Gastroesophageal sphincter (tissue), 4 donors: ENCODE measurements around the gene GLYATL1B. TPM values are rescaled to one million over a fixed set of nuclear protein-coding genes. Genes with fewer than 3 reads are reported as not detected.
"Not testable (repeated sequence)": the region's sequence is repeated elsewhere in the genome, so short reads cannot be mapped to it uniquely, and the experiment has no call there.

Experiments
- ATAC-seq: fragments of 150-250 bp; one replicate; pipeline ENCODE4 v1.9.1; 2016; ENCODE audit warnings: mild to moderate bottlenecking, moderate library complexity
- H3K27ac ChIP-seq, 4 donors: fragments of 200-600 bp; sonication (generic) in 3 of 4; 1 replicate in 3 of 4; 2 replicates in 1 of 4; pipeline ENCODE4 v1.5.1; 2016 to 2019
- H3K27me3 ChIP-seq: fragments of 200-600 bp; sonication (generic); one replicate; pipeline ENCODE4 v1.5.1; 2019
- H3K36me3 ChIP-seq, 2 donors: fragments of 200-600 bp; sonication (generic); one replicate each; pipeline ENCODE4 v1.5.1; 2019; ENCODE audit warnings: control low read depth in 1 of 2
- H3K4me1 ChIP-seq, 3 donors: fragments of 200-600 bp; sonication (generic); 1 replicate in 2 of 3; 2 replicates in 1 of 3; pipeline ENCODE4 v1.5.1; 2016 to 2019; ENCODE audit warnings: control low read depth in 2 of 3
- H3K4me3 ChIP-seq, 2 donors: fragments of 200-600 bp; sonication (generic); one replicate each; pipeline ENCODE4 v1.5.1; 2019; ENCODE audit warnings: mild to moderate bottlenecking in 1 of 2, moderate library complexity in 1 of 2
- H3K9me3 ChIP-seq, 3 donors: fragments of 200-600 bp; sonication (generic); one replicate each; pipeline ENCODE4 v1.5.1; 2017 to 2019; ENCODE audit warnings: control low read depth in 2 of 3
- CTCF ChIP-seq, 4 experiments: fragments of 200-600 bp in 2 of 4; fragments of 450-650 bp in 2 of 4; sonication (generic) in 1 of 4; IDR thresholded peaks; one replicate each; pipeline ENCODE4 v1.5.1; 2017 to 2019; ENCODE audit warnings: antibody characterized with exemption in 4 of 4, mild to moderate bottlenecking in 2 of 4, moderate library complexity in 2 of 4
- EP300 ChIP-seq: sonication (generic); formaldehyde crosslinking; IDR thresholded peaks from one replicate; pipeline ENCODE4 v1.6.1; 2017; ENCODE audit warnings: antibody characterized with exemption, mild to moderate bottlenecking
- POLR2A ChIP-seq, 2 donors: fragments of 450-650 bp; IDR thresholded peaks; one replicate each; pipeline ENCODE4 v1.6.1; 2017; ENCODE audit warnings: antibody characterized with exemption in 2 of 2, mild to moderate bottlenecking in 2 of 2, moderate library complexity in 1 of 2
- POLR2AphosphoS5 ChIP-seq: sonication (generic); formaldehyde crosslinking; IDR thresholded peaks from one replicate; pipeline ENCODE4 v1.6.1; 2017; ENCODE audit warnings: antibody characterized with exemption
- WGBS, 2 donors: methylation state at CpG; one replicate each; pipeline ENCODE4 v1.1.5; 2018; ENCODE audit warnings: low coverage in 1 of 2; 5-methylcytosine and 5-hydroxymethylcytosine counted together
- total RNA-seq, 4 donors: library from RNA; depleted of rRNA; stranded (reverse); fragments of >200 nt; gene quantifications; one replicate each; pipeline ENCODE4 v1.1.0, GENCODE V29; 2016

The GLYATL1B gene
- total RNA-seq: not detected

- not testable (repeated sequence) for H3K4me3 ChIP-seq, H3K4me1 ChIP-seq, H3K9me3 ChIP-seq, H3K27me3 ChIP-seq, ATAC-seq, H3K36me3 ChIP-seq, H3K27ac ChIP-seq
- 84 to 88% methylated on average over 3 to 5 of the region's 5 CpGs for WGBS, 2 donors
These were observed at the start of gene GLYATL1B for GRCh38 chr11:59086007-59086406. GLYATL1B (plus strand) TSS chr11:59086307; CDS start chr11:59086307, 0 bp downstream.

GRCh38 chr11:59036542-59036941, 49.6 kb upstream of the GLYATL1B start:
- not testable (repeated sequence) for H3K36me3 ChIP-seq, H3K4me3 ChIP-seq, H3K9me3 ChIP-seq, H3K27me3 ChIP-seq, ATAC-seq, H3K27ac ChIP-seq, H3K4me1 ChIP-seq
- no CpG with 5 or more reads among the region's 2 CpGs for WGBS, 2 donors

GRCh38 chr11:59037434-59037833, 48.7 kb upstream of the GLYATL1B start:
- ATAC-seq: not testable (repeated sequence)

GRCh38 chr11:59040607-59041006, 45.5 kb upstream of the GLYATL1B start:
- Histone ChIP-seq H3K9me3 (no peaks in the 10 kb centered on the region), H3K27me3 (no peaks in the 10 kb centered on the region), H3K4me3 (no peak overlapping the region), H3K4me1 (no peaks in the 10 kb centered on the region), H3K27ac (no peak overlapping the region), H3K36me3 (no peaks in the 10 kb centered on the region)
- TF ChIP-seq EP300 (no peak), POLR2A (IDR thresholded peaks at IDR 0.05) (no peak), POLR2AphosphoS5 (no peak), CTCF (IDR thresholded peaks at IDR 0.05) (no peak)
- 54 to 60% methylated on average over 3 of the region's 3 CpGs for WGBS, 2 donors
- no peak for ATAC-seq

More at GRCh38 chr11:59037434-59037833, 48.7 kb upstream of the GLYATL1B start:
- H3K4me3 ChIP-seq, H3K36me3 ChIP-seq, H3K27me3 ChIP-seq, H3K27ac ChIP-seq, H3K4me1 ChIP-seq, H3K9me3 ChIP-seq: not testable (repeated sequence)
- WGBS, 2 donors: no CpG with 5 or more reads among the region's 1 CpG

GRCh38 chr11:59051383-59051782, 34.7 kb upstream of the GLYATL1B start:
- H3K4me1 ChIP-seq, ATAC-seq, H3K27ac ChIP-seq, H3K9me3 ChIP-seq, H3K4me3 ChIP-seq, H3K27me3 ChIP-seq, H3K36me3 ChIP-seq: not testable (repeated sequence)
- WGBS, 2 donors: 80 to 82% methylated on average over 1 of the region's 1 CpG

- not testable (repeated sequence) for ATAC-seq, H3K9me3 ChIP-seq
- 42 to 60% methylated on average over 1 to 2 of the region's 2 CpGs for WGBS, 2 donors
These were observed 33.8 kb upstream of the GLYATL1B start for GRCh38 chr11:59052355-59052754.

GRCh38 chr11:59053387-59053786, 32.7 kb upstream of the GLYATL1B start:
- Histone ChIP-seq H3K9me3 (no peaks in the 10 kb centered on the region), H3K36me3 (no peaks in the 10 kb centered on the region), H3K27ac (no peak overlapping the region), H3K4me1 (no peaks in the 10 kb centered on the region), H3K27me3 (peaks cover 17% of the 10 kb centered on the region), H3K4me3 (no peak overlapping the region)
- TF ChIP-seq POLR2AphosphoS5 (no peak), CTCF (IDR thresholded peaks at IDR 0.05) (peak; percentile 29 to 65 (median 42)), EP300 (no peak), POLR2A (IDR thresholded peaks at IDR 0.05) (no peak)
- WGBS, 2 donors: 25 to 67% methylated on average over 1 to 2 of the region's 2 CpGs
- ATAC-seq: no peak

More at GRCh38 chr11:59052355-59052754, 33.8 kb upstream of the GLYATL1B start:
- not testable (repeated sequence) for H3K36me3 ChIP-seq, H3K4me1 ChIP-seq, H3K4me3 ChIP-seq, H3K27ac ChIP-seq, H3K27me3 ChIP-seq
